K562 (cell line): ENCODE measurements around the gene FAM174C. TPM values are rescaled to one million over a fixed set of nuclear protein-coding genes. Genes with fewer than 3 reads are reported as not detected.

Source experiments
- ARID2 ChIP-seq: fragments of 450-650 bp; IDR thresholded peaks from 2 replicates; pipeline ENCODE4 v1.6.1; 2017; ENCODE audit warnings: antibody characterized with exemption, mild to moderate bottlenecking
- E2F4 ChIP-seq: sonication (generic); formaldehyde crosslinking; IDR thresholded peaks from 2 replicates; pipeline ENCODE4 v1.8.0; 2022; ENCODE audit warnings: mild to moderate bottlenecking, low read depth, missing genetic modification reagents
- ELK3 ChIP-seq: fragments of 450-650 bp; formaldehyde crosslinking; IDR thresholded peaks from 2 replicates; pipeline ENCODE4 v1.4.0; 2020; ENCODE audit warnings: mild to moderate bottlenecking
- ESRRB ChIP-seq: fragments of 250-450 bp; sonication (Bioruptor Pico); IDR thresholded peaks from 2 replicates; pipeline ENCODE4 v1.5.0; 2020; ENCODE audit warnings: mild to moderate bottlenecking, moderate library complexity, borderline replicate concordance
- ETV1 ChIP-seq: fragments of 450-650 bp; conservative IDR thresholded peaks from 2 replicates; pipeline ENCODE4 v1.6.1; 2016; ENCODE audit warnings: missing genetic modification characterization, control low read depth, low read depth, missing compliant biosample characterization
- FIP1L1 ChIP-seq: fragments of 200-400 bp; formaldehyde crosslinking; IDR thresholded peaks from 2 replicates; pipeline ENCODE4 v1.6.1; 2018; ENCODE audit warnings: mild to moderate bottlenecking, low read depth, low read length; ENCODE audit not compliant: poor library complexity, severe bottlenecking
- GATAD2A ChIP-seq: fragments of 450-650 bp; IDR thresholded peaks from 2 replicates; pipeline ENCODE4 v1.6.1; 2017
- HDAC6 ChIP-seq: IDR thresholded peaks from 2 replicates; pipeline ENCODE4 v1.6.1; 2012; ENCODE audit warnings: low read depth, mild to moderate bottlenecking, control low read depth, inconsistent platforms, low read length, moderate library complexity
- KAT2B ChIP-seq: IDR thresholded peaks from one replicate; pipeline ENCODE4 v1.6.1; 2012; ENCODE audit warnings: low read depth, mild to moderate bottlenecking, control low read depth, inconsistent platforms, low read length, moderate library complexity
- NBN ChIP-seq: fragments of 450-650 bp; IDR thresholded peaks from 2 replicates; pipeline ENCODE4 v1.6.1; 2016; ENCODE audit warnings: low read depth, mild to moderate bottlenecking
- PHB2 ChIP-seq: fragments of 450-650 bp; IDR thresholded peaks from 2 replicates; pipeline ENCODE4 v1.6.1; 2017; ENCODE audit warnings: low read depth
- PREB ChIP-seq: sonication (generic); formaldehyde crosslinking; IDR thresholded peaks from 2 replicates; pipeline ENCODE4 v1.8.1; 2023; ENCODE audit warnings: mild to moderate bottlenecking, missing genetic modification reagents
- RBM15 ChIP-seq: fragments of 200-400 bp; formaldehyde crosslinking; IDR thresholded peaks from 2 replicates; pipeline ENCODE4 v1.6.1; 2018; ENCODE audit warnings: mild to moderate bottlenecking, low read length, moderate library complexity; ENCODE audit not compliant: insufficient read depth
- SMAD4 ChIP-seq: fragments of 250-450 bp; sonication (Bioruptor Pico); conservative IDR thresholded peaks from 2 replicates; pipeline ENCODE4 v1.8.0; 2021; ENCODE audit warnings: inconsistent platforms, mild to moderate bottlenecking, moderate library complexity
- SP2 ChIP-seq: IDR thresholded peaks from 2 replicates; pipeline ENCODE4 v1.6.1; 2011; ENCODE audit warnings: mild to moderate bottlenecking, low read depth, low read length, moderate library complexity; ENCODE audit not compliant: poor library complexity, severe bottlenecking; ENCODE audit errors: extremely low read depth
- TBL1XR1 ChIP-seq, 2 experiments: IDR thresholded peaks; 2 replicates each; pipeline ENCODE4 v1.6.1; 2012; ENCODE audit warnings: improper control_type of control experiment in 2 of 2, low read length in 2 of 2, mild to moderate bottlenecking in 1 of 2
- ZNF197 ChIP-seq: fragments of 200-800 bp; sonication (Bioruptor generic); IDR thresholded peaks from 2 replicates; pipeline ENCODE4 v1.6.1; 2016; ENCODE audit warnings: low read depth, missing genetic modification characterization, missing compliant biosample characterization
- polyA plus RNA-seq, 8 experiments: library from polyadenylated mRNA; depleted of rRNA in 4 of 8; stranded (reverse) in 5 of 8; unstranded in 3 of 8; fragments of >200 nt; fragmentation: Nextera tagmentation in 2 of 8; fragmentation: Illumina TruSeq in 1 of 8; extraction: Ambion mirVana in 2 of 8; extraction: Trizol in 1 of 8; gene quantifications; 2 replicates each; pipeline versions ENCODE4 v1.2.1 to v1.2.3, GENCODE V29; 2011 to 2014; ENCODE audit warnings: inconsistent platforms in 1 of 8, missing spikeins in 1 of 8
- total RNA-seq, 7 experiments: library from RNA; depleted of rRNA in 6 of 7; stranded (reverse); fragments of >200 nt in 6 of 7; fragmentation: Illumina TruSeq in 2 of 7; extraction: Trizol in 2 of 7; gene quantifications; 2 replicates each; pipeline versions ENCODE4 v1.2.1 to v1.2.3, GENCODE V29; 2011 to 2021; ENCODE audit warnings: low replicate concordance in 1 of 7
- TF ChIP-seq, protein P1 (sequence below): fragments of 450-650 bp; formaldehyde crosslinking; IDR thresholded peaks from 2 replicates; pipeline ENCODE4 v1.4.0; 2022; ENCODE audit warnings: mild to moderate bottlenecking, moderate library complexity
- TF ChIP-seq, protein P2 (sequence below): IDR thresholded peaks from 2 replicates; pipeline ENCODE4 v1.6.1; 2012; ENCODE audit warnings: low read depth, low read length, improper control_type of control experiment, borderline replicate concordance
- TF ChIP-seq, protein P3 (sequence below), 2 experiments: fragments of 450-650 bp; IDR thresholded peaks; 2 replicates each; pipeline ENCODE4 v1.6.1; 2016

FAM174C gene
- total and polyA plus RNA-seq, 9 of the 15 experiments (the other 6 are each of a cell fraction or from before 2014, with no cell fraction given) = 0.66 to 89.6 (median 20.3) TPM

GRCh38 chr19:1275260-1275975 lies at the start of gene FAM174C (continued):
- TF ChIP-seq ZNF197 (CRISPR knock-in tag) = 0 out of 2 replicates have a peak, but pooled peaks have one; percentile 18
- no peak for TF ChIP-seq NBN
- peak; percentile 13 for TF ChIP-seq SP2
- TF ChIP-seq, protein P1, sequence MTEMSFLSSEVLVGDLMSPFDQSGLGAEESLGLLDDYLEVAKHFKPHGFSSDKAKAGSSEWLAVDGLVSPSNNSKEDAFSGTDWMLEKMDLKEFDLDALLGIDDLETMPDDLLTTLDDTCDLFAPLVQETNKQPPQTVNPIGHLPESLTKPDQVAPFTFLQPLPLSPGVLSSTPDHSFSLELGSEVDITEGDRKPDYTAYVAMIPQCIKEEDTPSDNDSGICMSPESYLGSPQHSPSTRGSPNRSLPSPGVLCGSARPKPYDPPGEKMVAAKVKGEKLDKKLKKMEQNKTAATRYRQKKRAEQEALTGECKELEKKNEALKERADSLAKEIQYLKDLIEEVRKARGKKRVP (CRISPR knock-in tag) = no peak
- no peak for TF ChIP-seq HDAC6
- TF ChIP-seq KAT2B = no peak
- TF ChIP-seq, protein P2, sequence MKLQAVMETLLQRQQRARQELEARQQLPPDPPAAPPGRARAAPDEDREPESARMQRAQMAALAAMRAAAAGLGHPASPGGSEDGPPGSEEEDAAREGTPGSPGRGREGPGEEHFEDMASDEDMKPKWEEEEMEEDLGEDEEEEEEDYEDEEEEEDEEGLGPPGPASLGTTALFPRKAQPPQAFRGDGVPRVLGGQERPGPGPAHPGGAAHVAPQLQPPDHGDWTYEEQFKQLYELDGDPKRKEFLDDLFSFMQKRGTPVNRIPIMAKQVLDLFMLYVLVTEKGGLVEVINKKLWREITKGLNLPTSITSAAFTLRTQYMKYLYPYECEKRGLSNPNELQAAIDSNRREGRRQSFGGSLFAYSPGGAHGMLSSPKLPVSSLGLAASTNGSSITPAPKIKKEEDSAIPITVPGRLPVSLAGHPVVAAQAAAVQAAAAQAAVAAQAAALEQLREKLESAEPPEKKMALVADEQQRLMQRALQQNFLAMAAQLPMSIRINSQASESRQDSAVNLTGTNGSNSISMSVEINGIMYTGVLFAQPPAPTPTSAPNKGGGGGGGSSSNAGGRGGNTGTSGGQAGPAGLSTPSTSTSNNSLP = no peak
- no peak for TF ChIP-seq E2F4 (CRISPR knock-in tag)
- TF ChIP-seq SMAD4 (CRISPR knock-in tag) = peak; percentile 73
- TF ChIP-seq ELK3 = no peak
- no peak for TF ChIP-seq PREB (CRISPR knock-in tag)
- no peak for TF ChIP-seq ESRRB (CRISPR knock-in tag)
- TF ChIP-seq, protein P3, sequence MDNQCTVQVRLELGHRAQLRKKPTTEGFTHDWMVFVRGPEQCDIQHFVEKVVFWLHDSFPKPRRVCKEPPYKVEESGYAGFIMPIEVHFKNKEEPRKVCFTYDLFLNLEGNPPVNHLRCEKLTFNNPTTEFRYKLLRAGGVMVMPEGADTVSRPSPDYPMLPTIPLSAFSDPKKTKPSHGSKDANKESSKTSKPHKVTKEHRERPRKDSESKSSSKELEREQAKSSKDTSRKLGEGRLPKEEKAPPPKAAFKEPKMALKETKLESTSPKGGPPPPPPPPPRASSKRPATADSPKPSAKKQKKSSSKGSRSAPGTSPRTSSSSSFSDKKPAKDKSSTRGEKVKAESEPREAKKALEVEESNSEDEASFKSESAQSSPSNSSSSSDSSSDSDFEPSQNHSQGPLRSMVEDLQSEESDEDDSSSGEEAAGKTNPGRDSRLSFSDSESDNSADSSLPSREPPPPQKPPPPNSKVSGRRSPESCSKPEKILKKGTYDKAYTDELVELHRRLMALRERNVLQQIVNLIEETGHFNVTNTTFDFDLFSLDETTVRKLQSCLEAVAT (IDR thresholded peaks at IDR 0.05) = no peak
- TF ChIP-seq ARID2 = no peak
- TF ChIP-seq ETV1 (tag) = no peak
- TF ChIP-seq RBM15 = no peak
- no peak for TF ChIP-seq TBL1XR1 (IDR thresholded peaks at IDR 0.05; ENCODE audit: low read length in 2 of 2)
- no peak for TF ChIP-seq PHB2
- TF ChIP-seq FIP1L1 = peak; percentile 89
- TF ChIP-seq GATAD2A = no peak
